Anterior cingulate cortex (tissue), 58 donors: ENCODE measurements around the gene QRSL1.
A peak's percentile ranks its signal among the peaks of the same experiment; 100 is the strongest.
"Not testable (repeated sequence)": the region's sequence is repeated elsewhere in the genome, so short reads cannot be mapped to it uniquely, and the experiment has no call there.

Experiments used
- DNase-seq, 58 donors: peaks; one replicate each; lab custom pipeline; 2025; lab: John Stamatoyannopoulos, UW

QRSL1 gene

DNA sequence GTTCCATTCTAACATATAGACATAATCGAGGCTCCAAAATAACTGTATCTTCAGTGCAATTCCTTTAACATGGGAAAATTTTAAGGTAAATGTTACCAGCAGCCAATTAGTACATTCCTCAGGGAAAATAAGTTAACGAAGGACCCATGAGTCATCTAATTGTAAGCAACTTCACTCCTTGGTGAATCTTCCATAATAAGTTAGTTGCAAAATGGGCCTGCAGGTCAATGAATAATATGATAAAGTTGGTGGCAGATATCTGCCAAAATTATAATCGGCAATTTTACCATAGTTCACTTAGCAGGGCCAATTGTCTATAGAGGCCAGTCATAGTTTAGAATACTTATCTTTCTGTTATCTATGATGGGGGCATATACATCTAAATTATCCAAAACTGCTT, 42.3 kb downstream of the QRSL1 start:
- no peak for DNase-seq

- DNase-seq, result no peak
These were observed 45.3 kb downstream of the QRSL1 start for GRCh38 chr6:106674541-106675229.

DNA sequence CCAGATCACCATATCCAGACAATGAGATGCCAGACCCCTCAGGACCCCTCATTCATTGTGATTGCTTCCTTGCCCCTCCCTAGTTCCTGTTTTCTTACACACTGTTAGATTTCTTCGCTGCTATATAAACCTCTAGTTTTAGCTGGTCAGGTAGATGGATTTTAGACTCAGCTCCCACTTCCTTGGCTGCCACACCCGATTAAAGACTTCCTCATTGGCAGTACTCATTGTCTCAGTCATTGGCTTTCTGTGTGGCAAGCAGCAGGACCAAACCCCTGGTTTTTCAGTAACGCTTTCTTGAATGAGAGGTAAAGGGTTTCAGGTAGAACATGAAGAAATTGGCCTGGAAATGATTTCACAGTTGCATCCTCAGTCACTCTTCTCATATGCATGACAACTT, 47.9 kb downstream of the QRSL1 start:
- DNase-seq, result no peak

- no peak for DNase-seq
These were observed 54.6 kb downstream of the QRSL1 start for GRCh38 chr6:106684011-106684410.

DNA sequence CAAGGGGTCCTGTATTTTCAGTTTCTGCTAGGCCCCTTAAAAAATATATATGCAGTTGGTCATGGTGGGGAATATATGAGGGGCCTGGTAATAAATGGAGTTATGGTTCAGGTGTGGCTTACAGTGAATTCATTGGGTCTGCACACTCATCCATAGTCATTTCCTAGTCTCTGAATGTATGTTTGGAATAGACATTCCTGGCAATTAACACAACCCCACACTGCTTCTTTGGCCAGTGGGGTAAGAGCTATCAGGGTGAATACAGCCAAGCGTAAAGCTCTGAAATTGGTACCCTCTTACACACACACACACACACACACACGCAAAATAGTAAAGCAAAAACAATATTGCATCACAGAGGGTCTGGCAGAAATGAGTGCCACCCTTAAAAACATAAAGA, 56.5 kb downstream of the QRSL1 start:
- no peak for DNase-seq

- DNase-seq, result no peak
These were observed 59.0 kb downstream of the QRSL1 start for GRCh38 chr6:106688177-106688951.

- peak in 31 of 58 donors; percentile 1 to 57 (median 10) for DNase-seq
These were observed 62.9 kb downstream of the QRSL1 start for GRCh38 chr6:106692112-106692818.

GRCh38 chr6:106692819-106693208, 63.4 kb downstream of the QRSL1 start:
- no peak for DNase-seq

- peak in 1 of 58 donors; percentile 3 for DNase-seq
These were observed 64.0 kb downstream of the QRSL1 start for GRCh38 chr6:106693418-106693817.

DNA sequence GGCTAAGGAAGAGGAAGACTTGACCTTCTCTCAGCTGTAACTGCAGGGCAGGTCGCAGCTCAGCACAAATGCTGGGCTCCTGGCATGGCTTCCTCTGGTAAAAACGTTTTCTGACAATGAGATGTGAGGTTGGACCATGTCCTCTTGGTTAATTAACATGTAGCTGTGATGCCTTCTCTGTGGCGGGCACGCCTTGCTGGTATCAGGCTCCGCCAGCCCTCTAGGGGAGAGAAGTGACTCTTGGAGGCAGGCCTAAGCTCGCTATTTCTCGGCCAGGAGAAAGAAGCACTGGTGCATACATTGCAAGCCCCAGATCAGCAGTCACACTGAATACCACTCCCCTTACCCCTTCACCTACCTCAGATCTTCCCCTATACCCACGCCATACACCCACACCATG, 65.0 kb downstream of the QRSL1 start:
- no peak for DNase-seq

DNA sequence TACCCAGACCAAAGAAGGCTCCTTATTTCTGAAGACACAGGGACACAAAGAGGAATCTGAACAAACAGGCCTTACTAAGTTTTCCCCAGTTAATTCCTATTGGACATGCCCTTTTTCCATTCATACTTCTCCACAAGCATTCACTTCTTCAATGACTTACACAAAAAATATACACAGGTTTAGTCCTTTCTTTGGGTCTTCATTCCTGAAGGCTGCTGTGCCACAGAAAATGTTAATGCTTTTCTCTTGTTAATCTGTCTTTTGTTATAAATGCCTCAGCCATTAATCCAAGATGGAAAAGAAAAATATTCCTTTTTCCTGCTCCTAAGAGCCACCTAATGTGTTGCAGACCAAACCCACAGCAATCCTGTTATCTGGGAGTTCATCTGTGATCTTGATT, 71.2 kb downstream of the QRSL1 start:
- no peak for DNase-seq

GRCh38 chr6:106701201-106701600, 71.8 kb downstream of the QRSL1 start:
- not testable (repeated sequence) for DNase-seq

GRCh38 chr6:106702046-106702445, 72.7 kb downstream of the QRSL1 start:
- no peak for DNase-seq

DNA sequence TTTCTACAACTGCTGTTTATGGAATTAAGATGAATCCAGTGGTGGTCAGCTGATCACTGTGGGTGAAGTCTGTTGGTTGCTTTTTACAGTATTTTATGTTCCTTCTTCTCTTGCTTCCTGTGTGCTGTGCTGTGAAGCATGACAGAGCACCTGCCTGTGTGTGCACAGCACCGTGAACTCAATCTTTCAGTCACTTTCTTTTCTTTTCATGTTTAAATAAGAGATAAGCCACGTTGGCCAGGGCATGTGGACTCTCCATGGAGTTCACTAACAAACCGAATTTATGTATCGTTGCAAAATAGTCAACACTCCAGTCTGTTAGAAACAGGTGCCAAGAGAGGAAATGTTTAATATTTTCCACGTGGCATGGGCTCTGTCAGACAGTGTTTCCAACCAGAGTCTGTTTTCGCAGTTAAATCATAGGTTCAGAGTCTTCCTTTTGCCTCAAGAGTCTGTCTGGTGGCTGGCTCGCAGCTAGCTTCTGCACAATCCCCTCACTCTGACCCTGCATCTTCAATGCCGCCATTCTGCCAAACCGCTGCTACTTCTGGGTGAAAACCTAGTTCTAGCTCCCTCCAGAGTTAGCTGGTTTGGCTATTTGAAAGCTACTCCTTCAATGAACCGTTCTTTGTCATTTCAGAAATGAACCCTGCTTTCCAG, 73.2 kb downstream of the QRSL1 start:
- DNase-seq, result no peak

DNA sequence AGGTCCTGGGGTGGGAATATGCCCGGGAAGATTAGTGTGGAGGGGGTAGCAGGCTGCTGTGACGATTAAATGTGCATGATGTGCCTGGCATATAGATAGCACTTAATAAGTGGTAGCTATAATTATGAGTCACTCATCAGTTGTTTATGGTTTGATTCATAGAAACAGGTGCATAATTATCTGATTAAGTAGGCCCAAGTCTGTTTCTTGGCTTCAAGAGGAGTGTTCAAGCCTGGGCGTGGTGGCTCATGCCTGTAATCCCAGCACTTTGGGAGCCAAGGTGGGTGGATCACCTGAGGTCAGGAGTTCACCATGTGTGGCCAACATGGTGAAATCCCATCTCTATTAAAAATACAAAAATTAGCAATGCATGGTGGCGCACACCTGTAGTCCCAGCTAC, 74.9 kb downstream of the QRSL1 start:
- DNase-seq, result no peak

DNA sequence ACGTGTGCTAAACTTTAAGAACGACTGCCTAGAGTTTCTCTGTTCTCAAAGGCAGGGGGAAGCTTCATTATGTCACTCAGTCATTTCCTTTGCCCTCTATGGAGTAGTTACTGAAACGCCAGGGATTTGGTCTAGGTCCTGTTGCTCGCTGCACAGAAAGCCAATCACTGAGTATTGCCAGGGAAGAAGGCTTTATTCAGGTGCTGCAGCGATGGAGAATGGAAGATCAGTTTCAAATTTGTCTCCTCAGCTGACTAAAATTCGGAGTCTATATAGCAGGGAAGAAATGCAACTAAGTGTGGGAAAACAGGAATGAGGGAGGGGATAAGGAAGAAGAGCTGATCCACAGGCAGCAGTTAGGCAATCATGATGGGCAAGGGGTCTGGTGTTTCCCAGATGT, 75.8 kb downstream of the QRSL1 start:
- no peak for DNase-seq

- no peak for DNase-seq
These were observed 81.2 kb downstream of the QRSL1 start for GRCh38 chr6:106710580-106710979.

- DNase-seq, result no peak
These were observed 84.9 kb downstream of the QRSL1 start for GRCh38 chr6:106714281-106714680.

- DNase-seq, result no peak
These were observed 86.5 kb downstream of the QRSL1 start for GRCh38 chr6:106715922-106716321.

GRCh38 chr6:106716966-106717365, 87.6 kb downstream of the QRSL1 start:
- DNase-seq, result no peak
